Fibroblast of the conjunctiva (primary cell): ENCODE data around the gene FOXK1.
"Not testable (repeated sequence)": the region's sequence is repeated elsewhere in the genome, so short reads cannot be mapped to it uniquely, and the experiment has no call there.

ENCODE experiments used
- DNase-seq: peaks from one replicate; pipeline ENCODE4 v3.0.0-alpha.2; 2010; ENCODE audit warnings: low read depth

The FOXK1 gene

DNA sequence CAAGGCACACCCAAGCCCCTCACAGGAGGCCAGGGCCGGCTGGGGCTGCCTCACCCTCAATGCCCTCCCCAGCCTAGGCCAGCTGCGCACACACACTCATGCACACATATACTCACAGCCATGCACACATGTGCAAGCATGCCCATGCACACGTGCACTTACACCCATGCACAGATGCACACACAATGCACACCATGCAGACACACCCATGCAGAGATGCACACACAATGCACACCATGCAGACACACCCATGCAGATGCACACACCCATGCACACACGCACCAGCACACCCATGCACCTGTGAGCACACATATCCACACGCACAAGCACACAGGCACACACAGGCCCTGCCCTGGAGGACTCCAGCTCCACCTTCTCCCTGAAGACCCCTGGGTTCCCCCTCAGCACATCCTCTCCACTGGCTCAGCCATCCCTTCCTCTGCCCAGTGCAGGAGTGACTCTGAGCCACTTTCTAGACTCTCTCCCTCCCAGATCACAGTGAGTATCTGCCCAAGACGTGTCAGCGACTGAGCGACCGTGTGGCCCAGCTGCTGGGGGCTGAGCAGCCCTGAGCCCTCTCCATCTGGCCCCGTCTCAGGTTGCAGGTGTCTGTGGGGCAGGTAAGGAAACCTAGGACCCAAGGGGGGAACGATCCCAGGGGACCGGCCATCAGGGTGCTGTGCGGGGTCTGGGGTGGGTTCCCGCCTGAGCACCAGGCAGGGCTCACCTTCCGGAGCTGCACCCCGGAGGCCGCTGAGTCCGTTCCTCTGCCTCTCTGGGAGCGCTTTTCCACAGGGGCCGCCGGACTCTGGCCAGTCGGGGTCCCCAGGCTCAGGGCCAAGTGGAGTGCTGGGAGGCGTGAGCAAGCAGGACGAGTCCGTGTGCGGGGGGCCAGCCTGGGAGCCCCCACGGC is 119.1 kb downstream of the FOXK1 start:
- no peak for DNase-seq

GRCh38 chr7:4801839-4802231 is 119.7 kb downstream of the FOXK1 start:
- DNase-seq, result no peak

GRCh38 chr7:4802577-4802976 is 120.5 kb downstream of the FOXK1 start:
- not testable (repeated sequence) for DNase-seq

DNA sequence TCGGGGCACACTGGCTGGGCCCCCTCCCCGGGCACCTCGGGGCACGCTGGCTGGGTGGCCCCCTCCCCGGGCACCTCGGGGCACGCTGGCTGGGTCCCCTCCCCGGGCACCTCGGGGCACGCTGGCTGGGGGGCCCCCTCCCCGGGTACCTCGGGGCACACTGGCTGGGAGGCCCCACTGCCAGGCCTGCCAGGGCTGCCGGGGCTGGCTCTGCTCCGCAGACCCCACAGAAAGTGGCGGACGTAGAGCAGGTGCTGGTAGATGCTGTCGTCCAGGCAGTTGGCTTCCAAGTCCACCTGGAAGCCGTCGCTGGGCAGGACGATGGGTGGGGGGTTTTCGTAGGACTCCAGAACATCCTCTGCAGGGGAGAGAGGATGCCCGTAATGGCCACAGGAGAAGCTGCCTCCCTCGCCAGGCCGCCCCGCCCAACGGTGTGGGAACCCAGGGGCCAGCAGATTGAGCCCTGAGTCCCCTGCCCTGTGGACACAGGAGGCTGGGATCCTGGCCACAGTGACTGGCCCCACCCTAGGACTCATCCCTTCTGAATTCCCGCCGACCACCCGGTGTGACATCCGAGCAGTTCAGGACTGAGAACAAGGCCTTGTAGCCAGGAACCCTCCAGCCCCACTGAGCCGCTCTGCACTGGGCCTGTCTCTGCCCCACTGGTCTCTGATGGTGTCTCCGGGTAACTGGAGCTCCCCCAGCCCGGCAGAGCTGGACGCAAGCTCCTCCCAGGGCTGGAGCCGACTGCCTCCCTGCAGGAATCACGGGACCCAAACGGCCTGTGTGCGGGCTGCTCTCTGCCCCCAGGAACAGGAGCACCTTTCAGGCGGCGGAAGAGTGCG is 121.5 kb downstream of the FOXK1 start:
- no peak for DNase-seq

GRCh38 chr7:4805110-4805983 is 123.3 kb downstream of the FOXK1 start:
- no peak for DNase-seq

DNA sequence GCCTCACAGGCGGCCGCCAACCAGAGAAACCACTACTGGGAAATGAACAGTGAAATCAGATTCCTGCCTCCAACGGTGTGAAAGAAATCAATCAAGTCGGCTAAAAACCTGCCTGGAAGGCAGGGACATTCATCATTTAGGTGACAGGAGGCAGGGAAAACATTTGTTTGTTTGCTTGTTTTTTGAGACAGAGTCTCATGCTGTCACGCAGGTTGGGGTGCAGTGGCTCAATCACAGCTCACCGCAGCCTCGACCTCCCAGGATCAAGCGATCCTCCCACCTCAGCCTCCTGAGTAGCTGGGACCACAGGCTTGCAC is 123.8 kb downstream of the FOXK1 start:
- no peak for DNase-seq

DNA sequence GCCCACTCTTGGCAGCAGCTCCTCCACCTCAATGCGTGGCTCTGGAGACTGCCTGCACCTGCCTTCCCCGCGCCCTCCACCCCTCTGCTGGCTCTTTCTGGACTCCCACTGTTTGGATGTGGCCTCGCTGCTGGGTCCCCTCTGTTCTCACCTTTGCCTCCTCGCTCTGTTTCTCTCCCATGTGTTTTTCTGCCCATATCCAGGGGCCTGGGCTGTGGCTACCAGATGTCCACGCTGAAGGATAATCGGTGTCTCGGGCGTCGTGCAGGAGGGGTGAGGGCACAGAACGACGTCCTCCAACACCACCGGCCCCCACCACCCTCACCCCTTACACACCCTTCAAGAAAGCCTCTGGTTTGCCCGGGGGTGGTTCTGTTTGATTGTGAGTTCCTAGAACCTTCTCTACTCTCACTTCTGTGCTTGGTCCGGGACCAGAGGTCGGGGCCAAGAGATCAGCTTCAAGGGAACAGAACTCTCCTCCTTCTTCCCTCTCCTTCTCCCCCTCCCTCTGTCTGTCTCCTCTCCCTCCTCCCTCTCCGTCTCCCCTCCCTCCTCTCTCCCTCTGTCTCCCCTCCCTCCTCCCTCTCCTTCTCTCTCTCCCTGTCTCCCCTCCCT is 125.0 kb downstream of the FOXK1 start:
- no peak for DNase-seq

DNA sequence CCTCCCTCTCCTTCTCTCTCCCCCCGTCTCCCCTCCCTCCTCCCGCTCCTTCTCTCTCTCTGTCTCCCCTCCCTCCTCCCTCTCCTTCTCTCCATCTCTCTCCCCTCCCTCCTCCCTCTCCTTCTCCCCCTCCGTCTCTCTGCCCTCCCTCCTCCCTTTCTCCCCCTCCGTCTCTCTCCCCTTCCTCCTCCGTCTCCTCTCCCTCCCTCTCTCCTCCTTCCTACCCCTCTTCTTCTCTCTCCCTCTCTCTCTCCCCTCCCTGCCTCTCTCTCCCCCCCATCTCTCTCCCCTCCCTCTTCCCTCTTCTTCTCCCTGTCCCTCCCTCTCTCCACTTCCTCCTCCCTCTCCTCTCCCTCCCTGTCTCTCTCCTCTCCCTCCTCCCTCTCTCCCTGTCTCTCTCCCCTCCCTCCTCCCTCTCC is 125.5 kb downstream of the FOXK1 start:
- no peak for DNase-seq

- no peak for DNase-seq
Measured at GRCh38 chr7:4808026-4808425, 125.9 kb downstream of the FOXK1 start.

DNA sequence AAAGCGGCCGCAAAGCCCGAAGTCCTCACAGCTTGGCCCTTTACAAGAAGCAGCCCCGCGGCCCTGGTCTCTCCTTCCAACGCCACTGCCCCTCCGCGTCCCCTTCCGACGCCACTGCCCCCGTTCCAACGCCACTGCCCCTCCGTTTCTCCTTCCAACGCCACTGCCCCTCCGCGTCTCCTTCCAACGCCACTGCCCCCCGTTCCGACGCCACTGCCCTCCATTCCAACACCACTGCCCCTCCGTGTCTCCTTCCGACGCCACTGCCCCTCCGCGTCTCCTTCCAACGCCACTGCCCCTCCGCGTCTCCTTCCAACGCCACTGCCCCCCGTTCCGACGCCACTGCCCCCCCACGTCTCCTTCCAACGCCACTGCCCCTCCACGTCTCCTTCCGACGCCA is 126.5 kb downstream of the FOXK1 start:
- no peak for DNase-seq

DNA sequence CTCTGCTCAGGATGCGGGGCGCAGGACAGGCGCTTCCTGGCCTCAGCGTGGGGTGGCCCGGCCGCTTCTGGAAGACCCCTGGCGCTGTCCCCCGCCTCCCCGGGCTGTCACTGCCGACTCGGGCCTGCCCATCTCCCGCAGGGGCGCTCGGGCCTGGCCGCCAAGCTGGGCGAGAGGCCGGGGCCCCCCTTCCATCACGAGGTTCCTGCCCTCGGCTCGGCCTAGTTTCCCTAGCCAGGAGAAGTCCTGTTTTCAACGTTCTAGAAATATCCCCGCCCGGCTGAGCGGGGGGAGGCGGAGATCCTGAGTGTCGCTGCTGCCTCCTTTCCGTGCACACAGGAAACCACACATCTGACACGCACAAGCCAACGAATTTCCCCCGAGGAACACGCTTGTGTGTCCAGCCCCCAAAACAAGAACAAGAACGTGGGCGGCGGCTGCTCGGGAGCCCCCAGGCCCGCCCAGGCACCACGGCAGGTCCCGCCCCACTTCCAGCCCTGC is 127.0 kb downstream of the FOXK1 start:
- no peak for DNase-seq

GRCh38 chr7:4809666-4810065 is 127.6 kb downstream of the FOXK1 start:
- no peak for DNase-seq

DNA sequence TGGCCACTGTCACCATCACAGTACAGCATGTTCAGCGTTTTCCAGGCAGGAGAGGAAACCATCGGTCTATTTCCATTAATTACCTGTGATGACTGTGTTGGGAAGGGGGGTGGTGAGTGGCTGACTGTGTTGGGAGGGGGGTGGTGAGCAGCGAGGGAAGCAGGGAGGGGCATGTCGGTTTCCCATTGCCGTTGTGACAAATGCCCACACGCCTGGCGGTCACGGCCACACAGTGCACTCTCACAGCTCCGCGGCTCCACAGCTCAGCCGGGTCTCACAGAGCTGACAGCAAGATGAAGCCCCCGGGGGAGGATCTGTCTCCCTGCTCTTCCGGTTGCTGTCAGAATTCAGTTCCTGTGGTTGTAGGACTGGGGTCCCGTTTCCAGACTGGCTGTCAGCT is 132.3 kb downstream of the FOXK1 start:
- DNase-seq, result no peak

DNA sequence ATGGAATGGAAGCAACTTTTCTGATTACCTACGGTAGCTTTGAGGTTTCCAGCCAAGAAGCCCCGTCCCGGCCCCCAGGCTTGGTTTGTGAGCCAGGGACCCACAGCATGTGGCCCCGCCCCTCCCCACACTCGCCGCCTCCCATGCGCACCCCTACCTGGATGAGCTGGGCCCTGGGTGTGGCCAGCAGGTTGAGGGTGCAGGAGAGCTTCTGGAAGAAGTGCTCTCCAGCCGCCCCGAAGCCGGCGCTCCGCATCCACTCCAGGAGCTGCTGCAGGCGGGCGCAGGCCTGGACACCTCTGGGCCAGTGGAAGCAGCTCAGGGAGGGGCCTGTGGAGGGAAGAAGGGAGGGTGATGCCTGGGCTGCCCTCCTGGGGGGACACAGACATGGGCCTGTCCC is 133.0 kb downstream of the FOXK1 start:
- no peak for DNase-seq

GRCh38 chr7:4815609-4816418 is 133.7 kb downstream of the FOXK1 start:
- DNase-seq, result no peak

DNA sequence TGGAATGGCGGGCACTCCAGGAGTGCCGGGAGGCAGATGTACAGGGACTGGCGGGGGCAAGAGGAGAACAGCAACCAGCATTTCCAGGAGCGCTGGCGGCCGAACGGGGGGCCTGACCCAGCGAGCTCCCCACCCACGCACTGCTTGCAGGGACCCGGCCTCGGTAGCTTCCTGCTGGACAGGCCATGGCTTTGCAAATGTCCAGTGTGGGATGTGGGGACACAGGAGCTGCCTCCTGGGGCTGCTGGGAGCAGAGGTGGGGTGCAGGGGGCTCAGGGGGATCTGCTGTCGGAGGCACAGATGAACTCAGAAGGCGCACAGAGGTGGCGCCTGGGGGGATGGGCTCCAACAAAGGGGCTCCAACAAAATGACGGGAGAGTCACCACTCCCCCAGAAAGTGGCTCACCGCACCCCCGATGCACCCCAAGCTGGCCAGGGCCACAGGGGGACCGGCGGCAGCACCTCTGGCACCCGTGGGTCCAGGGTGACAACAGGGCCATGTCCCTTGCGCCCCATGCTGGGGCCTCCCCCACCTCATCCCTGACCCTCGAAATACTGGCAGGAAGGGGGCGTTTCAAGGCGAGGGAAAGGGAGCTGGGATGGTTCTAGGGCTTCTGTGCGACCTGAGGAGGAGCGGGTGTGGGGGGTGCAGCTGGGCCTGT is 134.5 kb downstream of the FOXK1 start:
- no peak for DNase-seq

DNA sequence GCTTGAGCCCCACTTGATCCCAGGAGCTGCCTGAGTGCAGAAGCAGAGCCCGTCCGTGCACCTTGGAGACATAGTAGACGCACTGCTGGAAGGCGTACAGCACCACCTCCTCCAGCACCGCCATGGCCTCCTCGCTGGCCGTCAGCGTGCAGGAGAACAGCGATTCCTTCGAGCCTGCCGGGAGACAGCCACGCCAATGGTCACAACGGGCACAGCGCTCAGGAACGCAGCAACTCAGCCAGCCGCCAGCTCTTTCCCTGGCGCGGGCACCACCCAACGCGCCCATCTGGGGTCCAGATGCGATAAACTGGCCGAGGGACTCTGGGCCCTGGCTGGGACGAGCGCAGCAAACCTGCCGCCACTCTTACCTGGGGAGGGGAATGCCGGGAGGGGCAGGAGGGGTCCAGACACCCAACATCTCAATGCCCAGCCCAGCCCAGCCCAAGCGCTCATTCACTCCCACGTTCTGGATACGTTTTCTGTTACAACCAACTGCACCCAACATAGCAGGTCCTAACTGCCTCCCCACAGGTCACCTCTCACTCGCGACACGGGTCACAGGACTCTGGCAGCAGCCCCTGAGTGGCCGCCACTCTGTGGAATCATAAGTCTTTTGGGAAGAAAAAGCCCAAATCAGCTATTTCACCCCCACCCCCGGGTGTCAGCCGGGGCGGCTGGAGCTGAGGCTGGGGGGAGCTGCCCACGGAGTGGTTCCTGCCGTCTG is 135.2 kb downstream of the FOXK1 start:
- DNase-seq, result no peak

GRCh38 chr7:4818000-4818794 is 136.1 kb downstream of the FOXK1 start:
- no peak for DNase-seq
